Thyroid gland (tissue), 4 donors: Measurements from ENCODE around the gene PARVB. TPM values are rescaled to one million over a fixed set of nuclear protein-coding genes. Genes with fewer than 3 reads are reported as not detected.

Source experiments
- DNase-seq, 2 donors: peaks; one replicate each; pipeline ENCODE4 v3.0.0-alpha.2; 2019
- H3K27ac ChIP-seq, 3 donors: fragments of 200-600 bp; sonication (generic); 1 replicate in 2 of 3; 2 replicates in 1 of 3; pipeline ENCODE4 v1.5.1; 2016 to 2019; ENCODE audit warnings: mild to moderate bottlenecking in 1 of 3, moderate library complexity in 1 of 3
- H3K27me3 ChIP-seq: fragments of 200-600 bp; sonication (generic); one replicate; pipeline ENCODE4 v1.5.1; 2019
- H3K36me3 ChIP-seq, 2 donors: fragments of 200-600 bp; sonication (generic); one replicate each; pipeline ENCODE4 v1.5.1; 2016 to 2019
- H3K4me1 ChIP-seq, 2 donors: fragments of 200-600 bp; sonication (generic); one replicate each; pipeline ENCODE4 v1.5.1; 2017 to 2019
- H3K4me3 ChIP-seq, 3 donors: fragments of 200-600 bp; sonication (generic); replicated peaks in 1 of 3; 1 replicate in 2 of 3; 2 replicates in 1 of 3; pipeline ENCODE4 v1.5.1; 2016; ENCODE audit warnings: mild to moderate bottlenecking in 1 of 3
- H3K9me3 ChIP-seq: fragments of 200-600 bp; sonication (generic); one replicate; pipeline ENCODE4 v1.5.1; 2017
- POLR2A ChIP-seq, 2 donors: fragments of 450-650 bp; IDR thresholded peaks; one replicate each; pipeline ENCODE4 v1.6.1; 2017; ENCODE audit warnings: antibody characterized with exemption in 2 of 2, mild to moderate bottlenecking in 2 of 2, moderate library complexity in 1 of 2
- WGBS, 2 donors: methylation state at CpG; one replicate each; pipeline ENCODE4 v1.1.5; 2017; 5-methylcytosine and 5-hydroxymethylcytosine counted together
- intact Hi-C: fragments of 100-400 bp; cut with DNase I; formaldehyde crosslinking; loops from one replicate; pipeline ENCODE4 v1.15.1; 2023
- total RNA-seq, 4 donors: library from RNA; depleted of rRNA; stranded (reverse); fragments of >200 nt; gene quantifications; one replicate each; pipeline ENCODE4 v1.2.3, GENCODE V29; 2016
- TF ChIP-seq, protein P1 (sequence below), 6 experiments: fragments of 200-600 bp in 3 of 6; fragments of 450-650 bp in 3 of 6; sonication (generic) in 3 of 6; IDR thresholded peaks; one replicate each; pipeline ENCODE4 v1.5.1; 2016 to 2019; ENCODE audit warnings: antibody characterized with exemption in 6 of 6, mild to moderate bottlenecking in 2 of 6, inconsistent platforms in 1 of 6, moderate library complexity in 1 of 6

The PARVB gene
- total RNA-seq, 4 donors from 2014 or later, result 6.7 to 34.9 (median 11.0) TPM

DNA sequence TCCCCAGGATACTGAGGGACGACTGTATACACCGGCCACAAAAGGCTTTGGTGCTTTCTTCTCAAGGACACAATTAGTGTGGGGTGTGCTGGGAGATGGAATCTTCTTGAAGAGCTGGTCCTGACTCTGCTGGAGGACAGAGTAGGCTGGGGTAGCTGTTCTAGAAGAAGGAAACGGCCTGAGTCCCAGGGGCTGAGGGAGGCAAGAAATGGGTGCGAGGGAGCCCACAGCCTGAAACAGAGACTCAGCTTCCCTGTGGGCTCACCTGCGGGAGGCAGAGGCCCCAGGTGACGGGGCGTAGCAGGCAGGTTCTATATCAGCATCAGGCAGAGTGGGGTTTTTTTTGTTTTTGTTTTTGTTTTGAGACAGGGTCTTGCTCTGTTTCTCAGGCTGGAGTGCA lies 193.2 kb downstream of the PARVB start:
- Histone ChIP-seq H3K4me3 (no peak overlapping the region), H3K4me1 (peaks cover 0 to 4% of the 10 kb centered on the region in 2 donors), H3K36me3 (no peaks in the 10 kb centered on the region), H3K9me3 (no peaks in the 10 kb centered on the region), H3K27me3 (no peaks in the 10 kb centered on the region), H3K27ac (no peak overlapping the region)
- TF ChIP-seq, protein P1, sequence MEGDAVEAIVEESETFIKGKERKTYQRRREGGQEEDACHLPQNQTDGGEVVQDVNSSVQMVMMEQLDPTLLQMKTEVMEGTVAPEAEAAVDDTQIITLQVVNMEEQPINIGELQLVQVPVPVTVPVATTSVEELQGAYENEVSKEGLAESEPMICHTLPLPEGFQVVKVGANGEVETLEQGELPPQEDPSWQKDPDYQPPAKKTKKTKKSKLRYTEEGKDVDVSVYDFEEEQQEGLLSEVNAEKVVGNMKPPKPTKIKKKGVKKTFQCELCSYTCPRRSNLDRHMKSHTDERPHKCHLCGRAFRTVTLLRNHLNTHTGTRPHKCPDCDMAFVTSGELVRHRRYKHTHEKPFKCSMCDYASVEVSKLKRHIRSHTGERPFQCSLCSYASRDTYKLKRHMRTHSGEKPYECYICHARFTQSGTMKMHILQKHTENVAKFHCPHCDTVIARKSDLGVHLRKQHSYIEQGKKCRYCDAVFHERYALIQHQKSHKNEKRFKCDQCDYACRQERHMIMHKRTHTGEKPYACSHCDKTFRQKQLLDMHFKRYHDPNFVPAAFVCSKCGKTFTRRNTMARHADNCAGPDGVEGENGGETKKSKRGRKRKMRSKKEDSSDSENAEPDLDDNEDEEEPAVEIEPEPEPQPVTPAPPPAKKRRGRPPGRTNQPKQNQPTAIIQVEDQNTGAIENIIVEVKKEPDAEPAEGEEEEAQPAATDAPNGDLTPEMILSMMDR (IDR thresholded peaks at IDR 0.05), result no peak
- TF ChIP-seq POLR2A (IDR thresholded peaks at IDR 0.05), result no peak
- 89 to 93% methylated on average over 7 of the region's 7 CpGs for WGBS, 2 donors
- intact Hi-C loops, result no loop called here
- DNase-seq, result no peak

DNA sequence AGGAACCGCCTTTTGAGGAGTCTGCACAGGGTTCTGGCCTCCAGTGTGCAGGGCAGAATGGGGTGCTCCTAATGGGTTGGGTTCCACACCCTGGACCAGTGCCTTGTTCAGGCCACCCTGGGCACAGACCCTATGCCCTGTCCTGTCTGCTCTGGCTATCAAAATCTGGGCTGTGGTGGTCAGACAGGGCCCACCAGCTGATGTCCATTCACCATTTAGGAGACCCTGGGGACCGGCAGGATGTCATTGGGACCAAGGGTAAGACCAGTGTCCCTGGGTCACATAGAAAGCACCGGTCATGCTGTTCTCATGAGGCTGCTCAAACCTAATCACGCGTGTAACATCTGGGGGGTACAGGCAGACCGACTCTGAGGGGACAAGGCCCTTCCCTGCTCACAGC lies 194.0 kb downstream of the PARVB start:
- no peak overlapping the region for H3K27ac ChIP-seq
- H3K4me3 ChIP-seq, result no peak overlapping the region
- intact Hi-C loops, result no loop called here
- no peaks in the 10 kb centered on the region for H3K9me3 ChIP-seq
- H3K36me3 ChIP-seq, result no peaks in the 10 kb centered on the region
- no peaks in the 10 kb centered on the region for H3K27me3 ChIP-seq
- no peak for TF ChIP-seq POLR2A (IDR thresholded peaks at IDR 0.05)
- TF ChIP-seq, protein P1 (IDR thresholded peaks at IDR 0.05), result no peak
- 78 to 89% methylated on average over 4 to 5 of the region's 6 CpGs for WGBS, 2 donors
- no peak for DNase-seq
- H3K4me1 ChIP-seq, result no peaks in the 10 kb centered on the region

DNA sequence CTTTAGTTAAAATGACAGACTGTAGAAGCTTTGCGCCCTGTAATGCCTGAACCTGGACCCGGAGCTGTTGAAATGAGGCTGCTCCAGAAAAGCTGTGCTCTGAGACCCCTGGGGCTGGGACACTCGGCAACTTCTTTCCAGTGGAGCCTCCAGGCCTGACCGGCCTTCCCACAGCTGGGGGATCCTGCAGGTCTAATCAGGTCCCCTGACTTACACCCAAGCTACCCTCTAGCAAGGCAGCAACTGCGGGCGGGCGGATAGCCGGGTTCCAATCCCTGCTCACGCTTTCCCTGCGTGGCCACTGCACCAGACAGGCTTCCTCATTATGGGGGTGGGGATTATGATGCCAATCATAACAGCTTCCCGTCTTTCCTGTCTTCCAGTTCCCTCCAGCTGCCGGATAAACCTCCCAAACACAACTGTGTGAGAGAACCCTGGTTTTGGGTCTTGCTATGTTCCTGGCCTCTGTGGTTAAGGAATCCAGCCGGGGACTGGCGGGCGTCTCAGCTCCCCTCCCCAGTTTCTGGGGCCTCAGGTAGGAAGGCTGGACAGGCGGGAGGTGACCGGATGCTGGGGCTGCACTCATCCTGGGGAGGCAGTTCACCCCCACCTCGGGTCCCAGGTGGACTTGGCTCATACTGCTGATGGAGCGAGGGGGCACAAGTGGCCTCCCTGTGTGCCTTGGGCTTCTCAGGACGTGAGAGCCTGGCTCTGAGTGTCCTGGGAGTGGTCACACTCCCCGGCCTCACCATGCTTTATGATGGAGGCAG lies 195.2 kb downstream of the PARVB start:
- WGBS, 2 donors, result 86 to 93% methylated on average over 12 to 15 of the region's 21 CpGs
- Histone ChIP-seq H3K4me1 (no peaks in the 10 kb centered on the region), H3K27ac (no peak overlapping the region), H3K4me3 (no peak overlapping the region), H3K36me3 (no peaks in the 10 kb centered on the region), H3K27me3 (no peaks in the 10 kb centered on the region), H3K9me3 (no peaks in the 10 kb centered on the region)
- no peak for DNase-seq
- no peak for TF ChIP-seq POLR2A (IDR thresholded peaks at IDR 0.05)
- TF ChIP-seq, protein P1 (IDR thresholded peaks at IDR 0.05), result no peak
- intact Hi-C loops, result no loop called here

DNA sequence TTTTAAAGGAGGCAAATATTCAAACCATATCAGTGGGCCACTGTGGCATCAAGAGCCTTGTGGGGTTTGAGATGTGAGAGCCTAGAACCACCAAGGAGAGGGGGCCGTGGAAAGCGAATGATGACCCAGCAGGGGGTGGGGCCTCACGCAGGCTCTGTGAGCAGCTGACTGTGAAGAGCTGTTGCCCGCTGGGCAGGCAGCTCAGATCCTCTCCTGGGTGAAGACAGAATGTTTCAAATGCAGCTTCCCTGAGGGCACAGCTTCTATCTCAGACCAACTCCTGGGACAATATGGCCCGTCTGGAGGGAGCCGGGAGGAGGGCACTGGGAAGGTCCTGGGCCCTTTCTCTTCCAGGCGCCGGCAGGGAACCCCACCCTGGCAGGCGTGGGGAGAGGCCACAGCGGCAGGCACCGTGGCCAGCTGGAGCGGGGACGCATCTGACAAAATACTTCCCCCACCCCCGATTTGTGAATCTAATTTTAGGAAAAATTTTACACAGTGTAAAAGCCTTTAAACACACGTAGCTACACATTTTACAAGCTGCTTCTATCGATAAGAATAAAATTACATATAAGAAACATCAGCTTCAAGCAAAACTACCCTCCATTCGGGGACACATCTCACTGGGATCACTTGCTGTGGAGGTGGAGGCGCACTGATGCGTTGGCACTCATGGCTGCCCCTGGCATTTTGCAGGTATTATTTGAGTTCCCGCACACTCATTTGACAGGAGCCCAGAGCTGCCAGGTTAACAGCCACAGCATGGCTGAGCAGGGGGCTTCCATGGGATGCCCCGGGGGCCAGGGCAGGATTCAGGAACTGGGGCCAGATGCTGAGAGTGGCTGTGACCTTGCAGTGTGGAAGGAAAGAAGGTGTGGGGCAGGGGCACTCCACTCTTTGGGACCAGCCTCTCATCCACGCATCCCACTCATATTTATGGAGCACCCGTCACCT lies 196.9 kb downstream of the PARVB start:
- WGBS, 2 donors, result 77 to 87% methylated on average over 18 to 23 of the region's 23 CpGs
- intact Hi-C loops, result no loop called here
- H3K4me1 ChIP-seq, result no peaks in the 10 kb centered on the region
- no peaks in the 10 kb centered on the region for H3K27me3 ChIP-seq
- H3K9me3 ChIP-seq, result no peaks in the 10 kb centered on the region
- no peak for TF ChIP-seq POLR2A (IDR thresholded peaks at IDR 0.05)
- TF ChIP-seq, protein P1 (IDR thresholded peaks at IDR 0.05), result no peak
- H3K4me3 ChIP-seq, result no peak overlapping the region
- no peaks in the 10 kb centered on the region for H3K36me3 ChIP-seq
- H3K27ac ChIP-seq, result no peak overlapping the region
- no peak for DNase-seq
